Loucy (cell line): ENCODE data around the gene KXD1.
"Not testable (repeated sequence)": the region's sequence is repeated elsewhere in the genome, so short reads cannot be mapped to it uniquely, and the experiment has no call there.

Source experiments
- H2AFZ ChIP-seq: fragments of 200-600 bp; sonication (generic); 2 replicates; pipeline ENCODE4 v1.6.0; 2016; ENCODE audit warnings: antibody characterized with exemption, mild to moderate bottlenecking, low read length, moderate library complexity
- H3F3A ChIP-seq: fragments of 200-600 bp; 2 replicates; pipeline ENCODE4 v1.6.0; 2016; ENCODE audit warnings: antibody characterized with exemption, low read depth, mild to moderate bottlenecking
- H3K27me3 ChIP-seq: fragments of 200-600 bp; sonication (generic); 2 replicates; pipeline ENCODE4 v1.6.1; 2014; ENCODE audit warnings: low read length, mild to moderate bottlenecking; ENCODE audit not compliant: insufficient read depth, poor library complexity, severe bottlenecking
- H3K36me3 ChIP-seq: fragments of 200-600 bp; sonication (generic); 2 replicates; pipeline ENCODE4 v1.6.1; 2016; ENCODE audit warnings: low read length; ENCODE audit not compliant: insufficient read depth
- H3K4me1 ChIP-seq: fragments of 200-600 bp; sonication (generic); 2 replicates; pipeline ENCODE4 v1.5.1; 2014; ENCODE audit warnings: low read length, mild to moderate bottlenecking; ENCODE audit not compliant: insufficient read depth, poor library complexity, severe bottlenecking
- H3K4me2 ChIP-seq: fragments of 200-600 bp; sonication (generic); 2 replicates; pipeline ENCODE4 v1.6.0; 2014; ENCODE audit warnings: antibody characterized with exemption, low read length, low read depth, mild to moderate bottlenecking; ENCODE audit not compliant: poor library complexity, severe bottlenecking
- H3K4me3 ChIP-seq: fragments of 200-600 bp; sonication (generic); 2 replicates; pipeline ENCODE4 v1.5.1; 2014; ENCODE audit warnings: low read length, mild to moderate bottlenecking, mixed read lengths; ENCODE audit not compliant: poor library complexity, severe bottlenecking
- H3K79me2 ChIP-seq: fragments of 200-600 bp; sonication (generic); 2 replicates; pipeline ENCODE4 v1.6.1; 2014; ENCODE audit warnings: low read length; ENCODE audit not compliant: insufficient read depth
- H3K9ac ChIP-seq: fragments of 200-600 bp; sonication (generic); 2 replicates; pipeline ENCODE4 v1.6.0; 2014; ENCODE audit warnings: mild to moderate bottlenecking, low read depth, low read length, moderate library complexity; ENCODE audit not compliant: poor library complexity, severe bottlenecking
- H3K9me2 ChIP-seq: fragments of 200-600 bp; sonication (generic); replicated peaks from 2 replicates; pipeline ENCODE4 v1.6.1; 2016; ENCODE audit warnings: low read depth, low read length, mixed read lengths
- H3K9me3 ChIP-seq: fragments of 200-600 bp; sonication (generic); 2 replicates; pipeline ENCODE4 v1.6.1; 2014; ENCODE audit warnings: mild to moderate bottlenecking, antibody characterized with exemption, low read length, low read depth; ENCODE audit not compliant: insufficient read depth
- H4K20me1 ChIP-seq: fragments of 200-600 bp; sonication (generic); 2 replicates; pipeline ENCODE4 v1.6.0; 2014; ENCODE audit warnings: antibody characterized with exemption, low read length, mild to moderate bottlenecking; ENCODE audit not compliant: insufficient read depth, poor library complexity, severe bottlenecking
- EZH2phosphoT487 ChIP-seq: fragments of 200-600 bp; IDR thresholded peaks from 2 replicates; pipeline ENCODE4 v1.6.1; 2018; ENCODE audit warnings: antibody characterized with exemption, mild to moderate bottlenecking, moderate library complexity, borderline replicate concordance
- TF ChIP-seq, protein P1 (sequence below): fragments of 200-600 bp; sonication (generic); conservative IDR thresholded peaks from 2 replicates; pipeline ENCODE4 v1.5.1; 2014; ENCODE audit warnings: mild to moderate bottlenecking, antibody characterized with exemption, low read length

Gene KXD1

GRCh38 chr19:18599485-18599884 is 41.8 kb downstream of the KXD1 start:
- Histone ChIP-seq H3K4me2 (no peak overlapping the region), H3K27me3 (no peaks in the 10 kb centered on the region)
- TF ChIP-seq, protein P1, sequence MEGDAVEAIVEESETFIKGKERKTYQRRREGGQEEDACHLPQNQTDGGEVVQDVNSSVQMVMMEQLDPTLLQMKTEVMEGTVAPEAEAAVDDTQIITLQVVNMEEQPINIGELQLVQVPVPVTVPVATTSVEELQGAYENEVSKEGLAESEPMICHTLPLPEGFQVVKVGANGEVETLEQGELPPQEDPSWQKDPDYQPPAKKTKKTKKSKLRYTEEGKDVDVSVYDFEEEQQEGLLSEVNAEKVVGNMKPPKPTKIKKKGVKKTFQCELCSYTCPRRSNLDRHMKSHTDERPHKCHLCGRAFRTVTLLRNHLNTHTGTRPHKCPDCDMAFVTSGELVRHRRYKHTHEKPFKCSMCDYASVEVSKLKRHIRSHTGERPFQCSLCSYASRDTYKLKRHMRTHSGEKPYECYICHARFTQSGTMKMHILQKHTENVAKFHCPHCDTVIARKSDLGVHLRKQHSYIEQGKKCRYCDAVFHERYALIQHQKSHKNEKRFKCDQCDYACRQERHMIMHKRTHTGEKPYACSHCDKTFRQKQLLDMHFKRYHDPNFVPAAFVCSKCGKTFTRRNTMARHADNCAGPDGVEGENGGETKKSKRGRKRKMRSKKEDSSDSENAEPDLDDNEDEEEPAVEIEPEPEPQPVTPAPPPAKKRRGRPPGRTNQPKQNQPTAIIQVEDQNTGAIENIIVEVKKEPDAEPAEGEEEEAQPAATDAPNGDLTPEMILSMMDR = no peak
- TF ChIP-seq EZH2phosphoT487 = no peak

GRCh38 chr19:18600692-18601397 is 43.2 kb downstream of the KXD1 start:
- H3K4me3 ChIP-seq, H3K36me3 ChIP-seq, H3K79me2 ChIP-seq, H3K4me1 ChIP-seq, H3K9me2 ChIP-seq, H3F3A ChIP-seq, H4K20me1 ChIP-seq, H3K9me3 ChIP-seq, H3K27me3 ChIP-seq, H2AFZ ChIP-seq, H3K9ac ChIP-seq, H3K4me2 ChIP-seq: not testable (repeated sequence)

More at GRCh38 chr19:18599485-18599884, 41.8 kb downstream of the KXD1 start:
- Histone ChIP-seq H3K4me1 (peaks cover 4% of the 10 kb centered on the region), H2AFZ (no peak overlapping the region), H3K9me3 (no peaks in the 10 kb centered on the region), H3K9ac (no peak overlapping the region), H3K79me2 (no peaks in the 10 kb centered on the region), H3K9me2 (no peaks in the 10 kb centered on the region), H3K36me3 (no peaks in the 10 kb centered on the region), H3K4me3 (no peak overlapping the region), H3F3A (no peaks in the 10 kb centered on the region), H4K20me1 (no peaks in the 10 kb centered on the region)

DNA sequence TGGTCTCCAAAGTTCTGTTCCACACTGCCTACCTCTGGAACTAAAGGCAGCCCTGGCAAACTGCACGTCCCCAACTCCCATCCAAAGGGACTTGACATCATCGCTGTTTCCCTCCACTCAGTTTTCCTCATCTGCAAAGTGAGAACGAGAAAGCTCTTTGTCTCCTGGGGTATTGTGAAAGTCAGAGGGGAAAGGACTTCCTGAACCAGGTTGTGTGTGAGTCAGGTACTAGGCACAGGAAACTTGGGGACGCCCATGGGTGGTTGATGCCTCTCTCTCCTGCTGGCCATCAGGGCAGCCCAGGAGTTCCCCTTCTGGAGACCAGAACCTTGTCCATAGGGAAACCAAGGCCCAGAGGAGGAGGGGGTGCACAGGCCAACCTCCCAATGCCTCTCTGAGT is 44.2 kb downstream of the KXD1 start:
- no peaks in the 10 kb centered on the region for H3K36me3 ChIP-seq
- no peaks in the 10 kb centered on the region for H4K20me1 ChIP-seq
- TF ChIP-seq EZH2phosphoT487 = no peak
- TF ChIP-seq, protein P1 = no peak
- no peak overlapping the region for H2AFZ ChIP-seq
- no peak overlapping the region for H3K4me2 ChIP-seq
- no peaks in the 10 kb centered on the region for H3K9me3 ChIP-seq
- H3K27me3 ChIP-seq = no peaks in the 10 kb centered on the region
- H3K4me1 ChIP-seq = no peaks in the 10 kb centered on the region
- H3F3A ChIP-seq = no peaks in the 10 kb centered on the region
- no peaks in the 10 kb centered on the region for H3K79me2 ChIP-seq
- H3K9ac ChIP-seq = no peak overlapping the region
- no peak overlapping the region for H3K4me3 ChIP-seq
- H3K9me2 ChIP-seq = no peaks in the 10 kb centered on the region
